Esophagus mucosa (tissue), 1 donor: ENCODE data around the gene OR8G5. TPM values are rescaled to one million over a fixed set of nuclear protein-coding genes. Genes with fewer than 3 reads are reported as not detected.

Experiments used
- ATAC-seq: fragments of 200-7000 bp; cut with Tn5 transposase; one replicate; pipeline ENCODE4 v1.9.1; 2020
- total RNA-seq: library from RNA; stranded (reverse); gene quantifications from one replicate; pipeline ENCODE4 v1.2.4, GENCODE V29; 2023
- donor health status: DM: yes; HTN: yes; CAD: no.

Gene OR8G5
- total RNA-seq, 1 donor from 2014 or later = not detected

DNA sequence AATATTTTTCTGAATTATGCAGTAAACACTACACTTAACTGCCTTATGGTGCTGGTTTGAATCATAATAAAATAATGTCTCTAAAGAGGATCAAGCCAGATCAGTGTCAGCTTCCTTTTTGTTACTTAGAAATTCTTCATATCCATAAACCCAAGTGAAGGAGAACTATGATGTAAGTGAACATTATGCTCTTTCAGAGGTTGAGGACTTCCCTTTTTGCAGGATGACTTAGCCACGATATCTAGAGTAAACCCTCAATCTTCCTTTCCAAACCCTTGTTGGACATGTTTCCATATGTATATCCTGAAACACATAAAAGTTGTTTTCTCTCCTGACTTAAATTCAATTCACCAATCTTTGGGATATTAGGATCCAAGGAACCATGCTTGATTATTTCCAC, 38.5 kb downstream of the OR8G5 start:
- ATAC-seq = no peak

DNA sequence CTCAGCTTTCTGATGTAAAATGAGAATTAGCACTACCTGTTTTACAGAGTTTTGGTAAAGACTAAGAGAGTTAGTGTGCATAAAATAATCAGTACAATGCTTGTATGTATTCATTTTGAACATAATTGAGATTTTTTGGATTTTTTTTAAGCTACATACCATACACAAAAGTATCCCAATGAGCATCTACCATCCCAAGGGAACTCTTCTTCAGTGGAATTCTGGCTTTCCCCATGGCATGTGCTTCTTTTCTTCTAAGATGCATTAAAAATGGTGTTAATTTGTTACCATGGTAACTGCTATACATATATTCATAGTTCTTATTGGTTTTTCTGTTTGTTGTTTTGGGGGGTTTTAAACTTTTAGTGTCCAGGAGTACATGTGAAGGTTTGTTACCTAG, 39.8 kb downstream of the OR8G5 start:
- ATAC-seq = no peak

- ATAC-seq = no peak
Observed at GRCh38 chr11:124297921-124298320, 41.7 kb downstream of the OR8G5 start.

- no peak for ATAC-seq
Observed at GRCh38 chr11:124301548-124301947, 45.4 kb downstream of the OR8G5 start.

DNA sequence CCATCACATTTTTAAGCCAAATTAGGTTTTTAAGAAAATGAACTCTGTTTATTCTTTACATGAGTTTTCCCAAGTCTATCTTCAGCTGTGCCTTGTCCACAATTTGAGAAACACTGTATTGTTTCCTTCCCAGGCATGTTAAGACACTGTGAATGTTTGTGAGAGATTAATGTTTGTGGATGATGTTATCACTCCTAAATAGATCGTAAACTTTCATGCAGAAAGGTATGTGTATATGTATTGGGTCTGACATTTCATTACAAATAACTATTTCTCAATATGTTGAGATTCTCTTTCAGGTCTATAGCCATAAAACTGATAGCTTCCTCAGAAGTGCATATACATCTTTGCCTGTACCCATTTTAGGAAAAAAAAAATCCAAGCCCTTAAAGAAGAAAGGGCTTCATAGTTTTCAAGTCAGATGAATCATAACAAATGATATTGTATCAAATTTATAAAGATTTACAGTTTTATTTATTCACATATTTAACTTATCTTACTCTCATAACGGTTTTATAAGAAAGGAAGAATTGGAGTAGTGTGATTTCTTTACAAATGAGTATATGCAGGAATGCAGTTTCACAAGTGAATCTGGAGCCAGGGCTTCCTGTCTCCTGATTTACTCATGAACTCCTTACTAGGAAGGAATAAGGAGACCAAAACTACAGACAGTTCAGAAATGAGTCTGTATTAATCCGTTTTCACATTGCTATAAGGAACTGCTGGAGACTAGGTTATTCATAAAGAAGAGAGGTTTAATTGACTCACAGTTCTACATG, 46.4 kb downstream of the OR8G5 start:
- no peak for ATAC-seq

DNA sequence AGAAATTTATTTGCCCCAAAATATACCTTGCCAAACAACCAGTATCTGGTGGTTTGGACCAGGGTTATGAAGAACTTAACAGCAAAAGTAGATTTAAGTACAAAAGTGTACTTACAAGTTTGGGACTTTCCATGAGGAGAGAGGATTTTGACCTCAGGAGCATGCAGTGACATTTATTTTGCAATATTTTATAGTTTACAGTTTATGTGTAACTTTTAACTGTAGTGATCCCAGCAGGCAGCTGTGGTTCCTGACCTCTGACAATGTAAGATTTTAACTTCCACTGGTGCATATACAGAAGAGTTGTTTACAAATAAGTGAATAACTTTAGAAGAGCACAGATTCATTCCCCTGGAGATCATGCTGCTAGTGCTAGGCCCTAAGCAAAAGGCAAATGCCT, 50.9 kb downstream of the OR8G5 start:
- no peak for ATAC-seq

DNA sequence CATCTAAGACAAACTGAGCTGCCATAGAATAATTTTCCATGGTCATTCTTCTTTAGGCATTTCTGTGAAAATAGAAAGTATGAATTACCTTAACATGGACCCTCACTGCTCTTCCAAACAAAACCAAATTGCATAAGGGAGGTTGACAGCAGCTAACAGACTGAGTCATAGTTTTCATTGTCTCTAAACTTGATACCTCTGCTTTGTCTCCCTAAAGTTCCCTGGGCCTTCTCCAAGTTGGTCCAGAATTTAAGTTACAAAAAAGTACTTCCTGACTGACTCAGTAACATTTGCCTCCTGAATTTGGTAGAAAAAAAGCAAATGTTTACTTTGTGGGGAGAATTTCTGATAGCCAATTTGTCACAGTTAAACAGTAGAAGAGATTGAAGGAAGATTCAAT, 54.5 kb downstream of the OR8G5 start:
- ATAC-seq = no peak

DNA sequence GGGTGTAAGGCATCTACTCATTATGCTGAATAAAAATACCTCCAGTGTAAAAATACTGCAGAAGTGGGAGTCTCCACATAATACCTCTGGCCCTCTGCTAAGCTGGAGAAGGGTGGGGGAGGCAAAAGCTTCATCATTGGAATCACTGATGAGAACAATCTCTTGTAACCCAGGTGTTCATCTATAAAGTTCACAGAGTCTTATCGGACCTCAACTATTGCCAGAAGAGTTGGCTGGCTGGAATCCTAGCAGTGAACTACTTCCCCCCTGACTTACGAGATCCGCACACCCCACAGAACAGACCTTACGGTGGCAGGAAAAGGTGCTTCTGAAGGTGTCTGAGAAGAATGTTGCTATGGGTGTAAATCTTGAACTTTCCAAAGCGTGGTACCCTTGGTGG, 55.1 kb downstream of the OR8G5 start:
- no peak for ATAC-seq

DNA sequence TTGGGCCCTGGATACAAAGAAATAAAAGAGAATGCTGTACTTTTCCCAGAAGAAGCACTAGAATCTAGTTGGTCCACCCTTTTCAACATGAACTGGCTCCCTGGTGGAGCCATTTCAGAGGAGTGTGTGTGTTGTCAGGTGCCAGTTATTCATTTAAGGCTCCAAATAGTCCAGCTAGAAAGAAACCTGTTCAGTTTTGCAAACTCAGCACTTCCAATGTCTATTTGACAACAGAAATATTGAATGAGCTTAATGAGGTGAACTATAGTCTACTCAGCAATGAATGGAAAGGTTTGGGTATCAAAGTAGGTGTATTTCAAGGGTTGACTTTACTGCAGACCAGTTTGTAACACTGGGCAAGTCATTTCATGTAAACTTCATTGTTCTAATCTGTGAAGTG, 55.5 kb downstream of the OR8G5 start:
- ATAC-seq = no peak

GRCh38 chr11:124313131-124313530, 57.0 kb downstream of the OR8G5 start:
- no peak for ATAC-seq

DNA sequence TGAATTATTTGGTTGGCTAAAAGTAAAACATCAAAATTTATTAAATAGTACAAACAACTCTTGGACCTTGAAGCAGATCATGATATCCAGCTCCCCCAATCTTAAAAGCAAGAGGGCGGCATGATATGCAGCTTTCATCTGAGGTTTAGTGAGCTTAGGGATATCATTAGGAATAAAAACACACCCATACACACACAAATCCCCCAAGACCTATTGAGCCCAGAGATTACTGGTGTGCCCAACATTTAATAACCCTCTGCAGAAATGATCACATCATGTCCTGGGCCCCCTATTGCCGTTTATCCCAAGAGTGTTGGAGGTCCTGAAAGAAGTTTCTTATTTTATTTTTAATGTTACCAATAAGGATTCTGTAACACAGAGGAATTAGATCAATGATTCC, 57.7 kb downstream of the OR8G5 start, which contains the start of gene OR8D1:
Gene OR8D1, minus strand, starts transcription at position 101 of the 400 bp plus-strand sequence. CDS start 3,183 bp downstream, outside the sequence.
- ATAC-seq = no peak

GRCh38 chr11:124315052-124315451, 58.9 kb downstream of the OR8G5 start:
- ATAC-seq = no peak

Other genes starting within 250 kb of the OR8G5 start
- gene OR10G4, start 243.4 kb upstream of the OR8G5 start, total RNA-seq = not detected
- gene OR10G9, start 233.4 kb upstream of the OR8G5 start, total RNA-seq = not detected
- not detected for gene OR10G8, start 229.6 kb upstream of the OR8G5 start, total RNA-seq
- gene OR10G7, start 215.1 kb upstream of the OR8G5 start, total RNA-seq = not detected
- gene VWA5A, start 140.9 kb upstream of the OR8G5 start, total RNA-seq = 9.6 TPM
- not detected for gene OR10D3, start 73.0 kb upstream of the OR8G5 start, total RNA-seq
- gene OR8G1, start 15.3 kb upstream of the OR8G5 start, total RNA-seq = not detected
- not detected for gene OR8D1, start 57.6 kb downstream of the OR8G5 start, total RNA-seq
- not detected for gene OR8D2, start 63.8 kb downstream of the OR8G5 start, total RNA-seq
- not detected for gene OR8B2, start 128.1 kb downstream of the OR8G5 start, total RNA-seq
- gene OR8B3, start 142.6 kb downstream of the OR8G5 start, total RNA-seq = not detected
- gene OR8B4, start 168.5 kb downstream of the OR8G5 start, total RNA-seq = not detected
- gene OR8B8, start 189.3 kb downstream of the OR8G5 start, total RNA-seq = not detected